K562 (cell line): Measurements from ENCODE around the gene ERICH6B.

Source experiments
- ATF3 ChIP-seq, 2 experiments: fragments of 450-650 bp in 1 of 2; sonication (generic) in 1 of 2; formaldehyde crosslinking in 1 of 2; IDR thresholded peaks in 1 of 2; conservative IDR thresholded peaks in 1 of 2; 2 replicates each; pipeline versions ENCODE4 v1.6.1 to v1.8.1; 2016 to 2023; ENCODE audit warnings: mild to moderate bottlenecking in 2 of 2, moderate library complexity in 2 of 2, inconsistent platforms in 1 of 2, missing genetic modification reagents in 1 of 2
- CAMTA2 ChIP-seq: fragments of 250-450 bp; sonication (Bioruptor Pico); conservative IDR thresholded peaks from 2 replicates; pipeline ENCODE4 v1.5.1; 2022
- CBX8 ChIP-seq: fragments of 200-600 bp; sonication (generic); IDR thresholded peaks from 2 replicates; pipeline ENCODE4 v1.6.1; 2012; ENCODE audit warnings: borderline replicate concordance, mixed run types, low read depth, mild to moderate bottlenecking, moderate library complexity, mixed read lengths, low read length, control low read depth, inconsistent platforms; ENCODE audit not compliant: poor library complexity, severe bottlenecking; ENCODE audit errors: extremely low read depth
- EHMT2 ChIP-seq: fragments of 450-650 bp; IDR thresholded peaks from 2 replicates; pipeline ENCODE4 v1.6.1; 2018; ENCODE audit warnings: antibody characterized with exemption
- HDAC1 ChIP-seq, 2 experiments: fragments of 450-650 bp; IDR thresholded peaks; 2 replicates each; pipeline ENCODE4 v1.6.1; 2016 to 2017; ENCODE audit warnings: inconsistent platforms in 1 of 2, mild to moderate bottlenecking in 1 of 2, moderate library complexity in 1 of 2
- POLR2A ChIP-seq: fragments of 450-650 bp; conservative IDR thresholded peaks from 2 replicates; pipeline ENCODE4 v1.6.1; 2016
- RAD51 ChIP-seq: fragments of 450-650 bp; IDR thresholded peaks from 2 replicates; pipeline ENCODE4 v1.7.1; 2016; ENCODE audit warnings: low read depth, mild to moderate bottlenecking, borderline replicate concordance
- TARDBP ChIP-seq: fragments of 450-650 bp; IDR thresholded peaks from 2 replicates; pipeline ENCODE4 v1.6.1; 2016
- TRIM28 ChIP-seq: fragments of 450-650 bp; IDR thresholded peaks from 2 replicates; pipeline ENCODE4 v1.6.1; 2017
- TF ChIP-seq, protein P1 (sequence below): fragments of 450-650 bp; IDR thresholded peaks from 2 replicates; pipeline ENCODE4 v1.6.1; 2017; ENCODE audit warnings: antibody characterized with exemption, mild to moderate bottlenecking

DNA sequence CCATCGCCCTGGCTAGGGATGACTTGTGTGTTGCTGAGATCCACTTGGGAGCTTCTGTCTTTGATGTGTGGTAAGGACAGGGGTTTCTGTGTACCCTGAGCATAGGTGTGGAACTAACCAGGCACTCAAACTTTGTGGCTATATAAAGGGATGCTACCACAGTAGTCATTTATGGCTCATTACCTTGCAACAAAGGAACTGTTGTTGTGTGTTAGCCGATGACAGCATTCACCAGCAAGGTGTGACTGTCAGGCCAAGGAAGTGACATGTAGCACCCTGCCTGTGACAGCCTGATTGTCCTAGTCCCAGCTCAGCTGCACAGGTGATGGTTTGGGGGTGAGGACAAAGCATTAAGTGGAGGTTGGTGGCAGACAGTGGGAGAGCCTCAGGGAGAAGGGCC lies 77.2 kb downstream of the ERICH6B start:
- TF ChIP-seq EHMT2 (no peak), HDAC1 (IDR thresholded peaks at IDR 0.05) (no peak), RAD51 (no peak), POLR2A (no peak), CAMTA2 (CRISPR knock-in tag) (no peak), TARDBP (no peak), CBX8 (no peak), TRIM28 (no peak), ATF3 (IDR thresholded peaks at IDR 0.05) (no peak), ATF3 (CRISPR knock-in tag; conservative IDR thresholded peaks at IDR 0.05) (no peak)
- TF ChIP-seq, protein P1, sequence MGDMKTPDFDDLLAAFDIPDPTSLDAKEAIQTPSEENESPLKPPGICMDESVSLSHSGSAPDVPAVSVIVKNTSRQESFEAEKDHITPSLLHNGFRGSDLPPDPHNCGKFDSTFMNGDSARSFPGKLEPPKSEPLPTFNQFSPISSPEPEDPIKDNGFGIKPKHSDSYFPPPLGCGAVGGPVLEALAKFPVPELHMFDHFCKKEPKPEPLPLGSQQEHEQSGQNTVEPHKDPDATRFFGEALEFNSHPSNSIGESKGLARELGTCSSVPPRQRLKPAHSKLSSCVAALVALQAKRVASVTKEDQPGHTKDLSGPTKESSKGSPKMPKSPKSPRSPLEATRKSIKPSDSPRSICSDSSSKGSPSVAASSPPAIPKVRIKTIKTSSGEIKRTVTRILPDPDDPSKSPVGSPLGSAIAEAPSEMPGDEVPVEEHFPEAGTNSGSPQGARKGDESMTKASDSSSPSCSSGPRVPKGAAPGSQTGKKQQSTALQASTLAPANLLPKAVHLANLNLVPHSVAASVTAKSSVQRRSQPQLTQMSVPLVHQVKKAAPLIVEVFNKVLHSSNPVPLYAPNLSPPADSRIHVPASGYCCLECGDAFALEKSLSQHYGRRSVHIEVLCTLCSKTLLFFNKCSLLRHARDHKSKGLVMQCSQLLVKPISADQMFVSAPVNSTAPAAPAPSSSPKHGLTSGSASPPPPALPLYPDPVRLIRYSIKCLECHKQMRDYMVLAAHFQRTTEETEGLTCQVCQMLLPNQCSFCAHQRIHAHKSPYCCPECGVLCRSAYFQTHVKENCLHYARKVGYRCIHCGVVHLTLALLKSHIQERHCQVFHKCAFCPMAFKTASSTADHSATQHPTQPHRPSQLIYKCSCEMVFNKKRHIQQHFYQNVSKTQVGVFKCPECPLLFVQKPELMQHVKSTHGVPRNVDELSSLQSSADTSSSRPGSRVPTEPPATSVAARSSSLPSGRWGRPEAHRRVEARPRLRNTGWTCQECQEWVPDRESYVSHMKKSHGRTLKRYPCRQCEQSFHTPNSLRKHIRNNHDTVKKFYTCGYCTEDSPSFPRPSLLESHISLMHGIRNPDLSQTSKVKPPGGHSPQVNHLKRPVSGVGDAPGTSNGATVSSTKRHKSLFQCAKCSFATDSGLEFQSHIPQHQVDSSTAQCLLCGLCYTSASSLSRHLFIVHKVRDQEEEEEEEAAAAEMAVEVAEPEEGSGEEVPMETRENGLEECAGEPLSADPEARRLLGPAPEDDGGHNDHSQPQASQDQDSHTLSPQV, result no peak
